ENCODE results near the gene UBAC1. TPM values are rescaled to one million over a fixed set of nuclear protein-coding genes. Genes with fewer than 3 reads are reported as not detected.

UBAC1 gene
- total and polyA plus RNA-seq, 9 of the 15 experiments (the other 6 are each of a cell fraction or from before 2014, with no cell fraction given) = 94.0 to 399 (median 228) TPM

GRCh38 chr9:135961277-135961715, at the start of gene UBAC1 (continued):
- TF ChIP-seq MGA (IDR thresholded peaks at IDR 0.05) (no peak), CBFA2T2 (conservative IDR thresholded peaks at IDR 0.05) (no peak), RBM39 (optimal IDR thresholded peaks at IDR 0.05; ENCODE audit: low read depth, low read length) (no peak), TFAP4 (CRISPR knock-in tag; IDR thresholded peaks at IDR 0.05; ENCODE audit: borderline replicate concordance) (peak; percentile 57; the same call in 1 of the 2 replicates), HINFP (tag; conservative IDR thresholded peaks at IDR 0.05; ENCODE audit: low read depth) (no peak), PHB2 (IDR thresholded peaks at IDR 0.05; ENCODE audit: low read depth) (no peak), IRF2 (CRISPR knock-in tag; IDR thresholded peaks at IDR 0.05) (no peak), GTF2B (IDR thresholded peaks at IDR 0.05; ENCODE audit: extremely low read depth, insufficient read length) (no peak), EZH2 (IDR thresholded peaks at IDR 0.05; ENCODE audit: borderline replicate concordance, low read depth, low read length) (no peak), ZNF280A (IDR thresholded peaks at IDR 0.05; ENCODE audit: low read depth, partially characterized antibody) (no peak), POLR2B (IDR thresholded peaks at IDR 0.05; ENCODE audit: low read depth, partially characterized antibody) (no peak), ZNF444 (CRISPR knock-in tag; IDR thresholded peaks at IDR 0.05) (no peak)
